Activated naive CD4-positive, alpha-beta T cell treated with anti-CD3 and anti-CD28 coated beads, Interleukin-2, amount 50 U/mL, for 72 hours (primary cell): ENCODE measurements around the gene UBXN7. TPM values are rescaled to one million over a fixed set of nuclear protein-coding genes. Genes with fewer than 3 reads are reported as not detected.
"Not testable (repeated sequence)": the region's sequence is repeated elsewhere in the genome, so short reads cannot be mapped to it uniquely, and the experiment has no call there.

ENCODE experiments used
- ATAC-seq, 2 donors: fragments of 150-1000 bp; cut with Tn5 transposase; 2 replicates each; pipeline ENCODE4 v1.10.0; 2021; ENCODE audit warnings: mild to moderate bottlenecking in 2 of 2, moderate library complexity in 2 of 2
- DNase-seq, 2 donors: peaks; one replicate each; pipeline ENCODE4 v3.0.0; 2021 to 2022; ENCODE audit warnings: low spot score in 2 of 2
- H3K27ac Mint-ChIP-seq, 2 donors: one replicate each; pipeline ENCODE4 v1.8.0; 2022; ENCODE audit warnings: mild to moderate bottlenecking in 2 of 2, mixed read lengths in 2 of 2
- H3K36me3 Mint-ChIP-seq, 2 donors: one replicate each; pipeline ENCODE4 v1.8.0; 2022; ENCODE audit warnings: mixed read lengths in 2 of 2
- H3K9me3 Mint-ChIP-seq, 2 donors: one replicate each; pipeline ENCODE4 v1.8.0; 2022; ENCODE audit warnings: mixed read lengths in 2 of 2
- total RNA-seq, 2 donors: library from RNA; stranded (reverse); gene quantifications; one replicate each; pipeline ENCODE4 v1.2.3, GENCODE V29; 2022

Gene UBXN7
- total RNA-seq, 2 donors from 2014 or later: 78.1 to 101 TPM

DNA sequence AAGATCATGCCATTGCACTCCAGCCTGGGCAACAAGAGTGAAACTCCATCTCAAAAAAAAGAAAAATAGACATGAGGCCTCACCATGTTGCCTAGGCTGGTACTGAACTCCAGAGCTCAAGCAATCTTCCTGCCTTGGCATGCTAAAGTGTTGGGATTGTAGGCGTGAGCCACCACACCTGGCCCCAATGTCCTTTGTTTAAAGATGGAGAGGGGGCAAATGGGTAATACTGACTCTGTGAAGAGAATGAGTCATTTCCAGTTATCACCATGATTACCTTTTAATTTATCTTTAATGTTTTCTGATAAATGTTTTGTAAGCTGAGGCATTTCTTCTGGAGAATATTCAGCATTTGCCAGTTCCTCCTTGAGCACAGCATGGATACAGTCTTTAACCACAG lies 116.4 kb downstream of the UBXN7 start:
- peak overlapping the region in 1 of 2 donors; percentile 44 for H3K27ac Mint-ChIP-seq
- H3K36me3 Mint-ChIP-seq: peaks cover 0 to 18% of the 10 kb centered on the region in 2 donors
- no peak for DNase-seq
- no peaks in the 10 kb centered on the region for H3K9me3 Mint-ChIP-seq
- ATAC-seq: no peak

DNA sequence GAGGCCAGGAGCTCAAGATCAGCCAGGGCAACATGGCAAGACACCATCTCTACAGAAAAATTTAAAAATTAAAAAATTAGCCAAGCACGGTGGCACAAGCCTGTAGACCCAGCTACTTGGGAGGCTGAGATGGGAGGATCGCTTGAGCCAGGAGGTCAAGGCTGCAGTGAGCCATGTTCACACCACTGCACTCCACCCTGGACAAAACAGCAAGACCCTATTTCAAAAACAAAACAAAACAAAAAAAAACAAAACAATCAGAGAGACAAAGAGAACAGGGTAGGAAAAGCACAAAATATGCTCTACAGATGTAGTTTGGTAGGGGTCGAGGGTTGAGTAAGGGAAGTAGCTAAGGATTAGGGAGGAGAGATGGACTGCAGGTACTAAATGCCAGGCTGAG lies 117.6 kb downstream of the UBXN7 start:
- no peak for DNase-seq
- peaks cover 0 to 18% of the 10 kb centered on the region in 2 donors for H3K36me3 Mint-ChIP-seq
- no peaks in the 10 kb centered on the region for H3K9me3 Mint-ChIP-seq
- no peak for ATAC-seq
- H3K27ac Mint-ChIP-seq: no peak overlapping the region

DNA sequence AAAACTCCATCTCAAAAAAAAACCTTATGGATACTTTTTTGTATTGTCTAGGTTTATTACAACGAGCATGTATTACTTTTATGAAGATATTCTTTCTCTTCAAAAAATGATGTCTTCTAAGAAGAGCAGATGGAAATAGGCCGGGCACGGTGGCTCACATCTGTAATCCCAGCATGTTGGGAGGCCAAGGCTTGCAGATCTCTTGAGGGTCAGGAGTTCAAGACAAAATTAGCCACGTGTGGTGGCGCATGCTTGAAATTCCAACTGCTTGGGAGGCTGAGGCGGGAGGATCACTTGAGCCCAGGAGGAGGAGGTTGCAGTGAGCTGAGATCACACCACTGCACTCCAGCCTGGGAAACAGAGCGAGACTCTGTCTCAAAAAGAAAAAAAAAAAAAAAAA lies 118.1 kb downstream of the UBXN7 start:
- not testable (repeated sequence) for H3K27ac Mint-ChIP-seq, H3K9me3 Mint-ChIP-seq, DNase-seq, ATAC-seq
- H3K36me3 Mint-ChIP-seq: peaks cover 0 to 18% of the 10 kb centered on the region in 2 donors

DNA sequence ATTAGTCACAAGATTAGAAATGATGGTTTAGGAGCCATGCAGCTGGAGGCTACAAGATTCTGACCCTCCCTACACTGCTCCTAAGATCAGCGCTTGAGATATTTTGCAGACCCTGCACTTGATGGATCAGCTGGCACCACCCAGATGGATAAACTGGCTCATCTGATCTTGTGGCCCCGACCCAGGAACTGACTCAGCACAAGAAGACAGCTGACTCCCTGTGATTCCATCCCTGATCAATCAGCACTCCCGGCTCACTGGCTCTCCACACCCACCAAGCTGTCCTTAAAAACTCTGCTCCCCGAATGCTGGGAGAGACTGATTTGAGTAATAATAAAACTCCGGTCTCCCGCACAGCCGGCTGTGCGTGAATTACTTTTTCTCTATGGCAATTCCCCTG lies 129.3 kb downstream of the UBXN7 start:
- H3K27ac Mint-ChIP-seq, H3K36me3 Mint-ChIP-seq: not testable (repeated sequence)

DNA sequence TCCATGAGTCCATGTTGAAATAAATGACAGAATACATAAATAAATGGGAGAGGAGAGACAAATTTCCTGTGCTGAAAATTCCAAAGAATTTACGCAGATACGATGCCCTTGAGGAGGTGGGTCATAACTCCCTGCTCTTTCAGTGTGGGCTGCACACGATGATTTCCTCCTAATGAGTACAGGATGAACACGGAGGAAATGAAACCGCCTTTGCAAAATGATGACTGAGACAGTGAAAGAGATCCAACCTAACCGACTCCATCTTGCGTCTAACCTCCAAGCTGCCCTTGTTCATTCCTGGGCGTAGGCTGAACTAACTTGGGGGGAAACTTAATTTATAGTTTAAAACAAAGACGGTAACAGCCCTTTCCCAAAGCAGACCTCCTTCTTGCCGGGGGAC lies 129.7 kb downstream of the UBXN7 start:
- not testable (repeated sequence) for H3K9me3 Mint-ChIP-seq, DNase-seq, H3K27ac Mint-ChIP-seq, H3K36me3 Mint-ChIP-seq, ATAC-seq

More for the DNA sequence above, 129.3 kb downstream of the UBXN7 start:
- ATAC-seq, DNase-seq, H3K9me3 Mint-ChIP-seq: not testable (repeated sequence)

DNA sequence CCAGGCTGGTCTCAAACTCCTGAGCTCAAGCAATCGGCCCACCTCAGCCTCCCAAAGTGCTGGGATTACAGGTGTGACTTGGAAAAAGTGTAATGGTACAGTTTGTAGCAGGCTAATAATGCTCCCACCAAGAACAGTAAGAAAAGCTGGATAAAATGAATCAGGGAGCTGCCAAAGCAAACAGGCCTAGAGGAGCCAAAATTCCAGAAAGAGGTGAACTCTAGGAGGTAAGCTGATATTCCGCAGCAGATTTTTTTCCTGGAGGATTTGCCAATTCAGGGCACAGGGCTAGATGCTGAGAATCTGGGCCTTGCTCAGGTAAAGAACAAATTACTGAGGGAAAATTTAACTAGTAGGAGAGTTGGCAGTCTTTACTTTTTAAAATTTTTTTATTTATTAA lies 133.7 kb downstream of the UBXN7 start:
- H3K9me3 Mint-ChIP-seq: no peaks in the 10 kb centered on the region
- no peak overlapping the region for H3K27ac Mint-ChIP-seq
- DNase-seq (no peak), ATAC-seq (no peak)
- H3K36me3 Mint-ChIP-seq: no peaks in the 10 kb centered on the region

Other genes starting within 250 kb of the UBXN7 start
- not detected for gene ZDHHC19, start 221.0 kb downstream of the UBXN7 start, total RNA-seq
- not detected for gene SLC51A, start 215.9 kb downstream of the UBXN7 start, total RNA-seq
- 10 to 100 TPM; 28.1 to 40.3 TPM for gene PCYT1A, start 144.7 kb downstream of the UBXN7 start, total RNA-seq
- gene DYNLT2B, start 114.2 kb downstream of the UBXN7 start, total RNA-seq: 10 to 100 TPM in 1 of 2 donors, 1 to 10 TPM in 1; 7.4 to 13.1 TPM
- under 1 TPM in 1 of 2 donors, not detected in 1; 0.20 TPM for gene TM4SF19, start 94.0 kb downstream of the UBXN7 start, total RNA-seq
- 10 to 100 TPM; 23.1 to 48.4 TPM for gene RNF168, start 71.3 kb upstream of the UBXN7 start, total RNA-seq
- not detected for gene SMCO1, start 82.9 kb upstream of the UBXN7 start, total RNA-seq
- 10 to 100 TPM; 16.2 to 23.2 TPM for gene WDR53, start 136.1 kb upstream of the UBXN7 start, total RNA-seq
- 10 to 100 TPM; 14.9 to 15.4 TPM for gene FBXO45, start 136.2 kb upstream of the UBXN7 start, total RNA-seq
- gene NRROS, start 207.3 kb upstream of the UBXN7 start, total RNA-seq: 10 to 100 TPM; 17.2 to 27.7 TPM